Measurements from ENCODE around the gene SORCS1.

DNA sequence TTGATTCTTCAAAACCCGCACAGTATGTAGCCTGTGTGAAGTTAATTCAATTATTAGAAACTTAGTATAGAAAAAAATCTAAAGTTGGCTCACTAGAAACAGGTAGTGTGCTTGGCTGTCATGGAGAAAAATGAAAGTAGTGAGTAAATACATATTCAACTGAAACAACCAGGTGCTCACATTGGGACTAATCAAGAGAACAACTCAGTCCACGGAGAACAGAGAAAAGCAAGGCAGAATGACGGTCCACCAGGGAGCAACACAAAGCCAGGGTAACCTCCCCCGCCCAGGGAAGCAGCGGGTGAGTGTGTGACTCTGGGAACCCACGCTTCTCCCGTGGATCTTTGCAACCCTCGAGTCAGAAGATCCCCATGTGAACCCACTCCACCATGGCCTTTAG, 300.5 kb downstream of the SORCS1 start:
- TF ChIP-seq, protein P1, sequence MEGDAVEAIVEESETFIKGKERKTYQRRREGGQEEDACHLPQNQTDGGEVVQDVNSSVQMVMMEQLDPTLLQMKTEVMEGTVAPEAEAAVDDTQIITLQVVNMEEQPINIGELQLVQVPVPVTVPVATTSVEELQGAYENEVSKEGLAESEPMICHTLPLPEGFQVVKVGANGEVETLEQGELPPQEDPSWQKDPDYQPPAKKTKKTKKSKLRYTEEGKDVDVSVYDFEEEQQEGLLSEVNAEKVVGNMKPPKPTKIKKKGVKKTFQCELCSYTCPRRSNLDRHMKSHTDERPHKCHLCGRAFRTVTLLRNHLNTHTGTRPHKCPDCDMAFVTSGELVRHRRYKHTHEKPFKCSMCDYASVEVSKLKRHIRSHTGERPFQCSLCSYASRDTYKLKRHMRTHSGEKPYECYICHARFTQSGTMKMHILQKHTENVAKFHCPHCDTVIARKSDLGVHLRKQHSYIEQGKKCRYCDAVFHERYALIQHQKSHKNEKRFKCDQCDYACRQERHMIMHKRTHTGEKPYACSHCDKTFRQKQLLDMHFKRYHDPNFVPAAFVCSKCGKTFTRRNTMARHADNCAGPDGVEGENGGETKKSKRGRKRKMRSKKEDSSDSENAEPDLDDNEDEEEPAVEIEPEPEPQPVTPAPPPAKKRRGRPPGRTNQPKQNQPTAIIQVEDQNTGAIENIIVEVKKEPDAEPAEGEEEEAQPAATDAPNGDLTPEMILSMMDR (IDR thresholded peaks at IDR 0.05), result no peak
- no peak for TF ChIP-seq ZFX (IDR thresholded peaks at IDR 0.05; ENCODE audit: borderline replicate concordance)
